NOMO-1 treated with DMSO at 0.1 percent for 48 hours (cell line): ENCODE measurements around the gene GADD45G.

Source experiments
- DNase-seq: peaks from one replicate; lab custom pipeline; 2025; ENCODE audit not compliant: unreplicated experiment; lab: John Stamatoyannopoulos, UW

GADD45G gene

DNA sequence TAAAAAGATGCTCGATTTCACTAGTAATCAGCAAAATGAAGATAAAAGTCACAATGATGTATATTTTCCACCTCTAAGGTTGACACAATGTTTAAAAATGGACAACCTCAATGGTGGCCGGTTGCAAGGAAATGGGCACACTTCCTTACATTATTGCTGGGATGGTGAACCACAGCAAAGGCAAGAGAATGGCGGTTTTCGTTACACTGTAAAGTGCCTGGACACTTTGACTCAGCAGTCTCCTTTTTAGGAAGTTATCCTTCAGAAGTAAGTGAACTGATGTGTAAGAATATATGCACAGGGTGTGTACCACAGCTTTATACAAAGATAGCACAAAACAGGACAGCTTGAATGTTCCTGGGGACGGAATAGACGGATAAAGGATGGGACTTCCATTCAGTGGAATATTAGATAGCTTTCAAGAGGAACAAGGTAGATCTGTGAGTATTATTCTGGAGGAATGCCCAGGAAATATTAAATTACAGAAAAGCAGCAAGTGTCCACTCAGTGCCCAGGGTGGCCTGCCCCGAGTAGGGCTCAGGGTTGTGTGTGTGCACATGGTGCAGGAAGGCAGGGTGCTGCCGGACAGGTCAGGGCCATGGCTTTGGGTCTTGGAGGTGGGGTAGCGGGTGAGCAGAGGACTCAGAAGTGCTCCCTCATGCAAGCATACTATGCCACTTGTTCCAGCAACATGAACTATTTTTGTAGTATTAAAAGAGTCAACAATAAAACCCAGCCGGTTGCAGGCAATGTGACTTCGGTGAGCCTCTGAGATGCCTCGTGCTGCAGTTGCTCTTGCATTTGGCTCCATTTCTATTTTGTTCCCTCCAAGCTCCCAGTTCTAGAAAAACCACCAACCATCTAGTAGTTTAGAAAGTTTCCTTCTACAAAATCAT lies 24.5 kb downstream of the GADD45G start:
- DNase-seq = no peak

DNA sequence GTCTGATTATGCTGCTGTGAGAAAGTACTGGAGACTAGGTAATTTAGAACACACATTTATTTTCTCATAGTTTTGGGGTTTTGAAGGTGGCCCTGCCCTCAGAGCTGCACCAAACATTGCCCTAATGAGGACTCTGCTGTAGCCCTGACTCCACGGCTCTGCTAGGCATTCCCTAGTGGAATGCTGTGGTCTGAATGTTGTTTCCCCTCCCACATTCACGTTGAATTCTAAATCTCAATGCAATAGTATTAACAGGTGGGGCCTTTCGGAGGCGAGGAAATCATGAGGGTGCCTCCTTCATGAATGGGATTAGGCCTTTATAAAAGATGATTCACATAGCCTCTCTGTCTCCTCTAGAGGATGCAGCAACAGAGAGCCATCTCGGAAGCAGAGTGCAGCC lies 25.7 kb downstream of the GADD45G start:
- no peak for DNase-seq

DNA sequence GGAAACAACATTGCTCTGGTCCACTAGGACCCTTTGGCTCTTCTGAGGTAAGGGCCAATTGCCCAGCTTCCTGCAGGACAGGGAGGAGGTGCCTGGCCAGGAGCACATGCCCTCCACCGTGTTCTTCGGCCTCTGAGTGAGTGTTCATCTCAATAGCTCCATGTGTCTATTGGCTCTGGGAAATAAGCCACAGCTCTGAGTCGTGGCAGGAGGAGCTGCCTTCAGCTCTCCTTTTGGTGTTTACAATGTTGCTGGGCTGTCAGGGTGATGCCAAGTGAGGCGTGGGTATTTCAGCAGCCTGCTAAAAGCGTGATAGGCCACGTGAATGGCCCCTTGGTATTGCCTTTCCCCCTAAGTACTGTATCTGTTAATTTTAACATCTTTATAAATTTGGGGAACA lies 26.6 kb downstream of the GADD45G start:
- DNase-seq = no peak

DNA sequence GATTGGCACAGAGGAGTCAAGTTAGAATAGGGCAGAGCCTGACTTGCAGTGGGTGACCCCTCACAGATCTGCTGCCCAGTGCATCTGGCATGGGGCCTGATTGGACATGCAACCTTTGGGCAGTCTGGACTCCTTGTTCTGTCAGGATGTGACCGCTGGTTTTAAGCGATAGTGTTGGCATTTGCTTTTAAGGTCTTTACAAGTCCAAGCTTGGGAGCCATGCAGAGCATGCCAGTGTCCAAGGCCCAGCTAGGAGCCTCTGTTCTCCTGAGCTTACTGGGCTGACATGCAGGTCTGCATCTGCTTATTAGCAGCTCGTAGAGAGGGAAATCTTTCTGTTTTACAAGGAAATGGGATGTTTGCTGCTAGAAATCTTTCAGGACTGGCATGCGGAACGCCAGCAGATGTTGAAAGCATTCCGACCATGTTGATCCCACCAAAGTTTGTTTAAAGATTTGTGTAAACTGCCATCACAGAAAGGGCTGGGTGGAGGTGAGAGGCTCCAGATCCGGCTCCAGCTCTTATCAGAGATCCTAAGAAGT lies 27.5 kb downstream of the GADD45G start:
- DNase-seq = no peak

DNA sequence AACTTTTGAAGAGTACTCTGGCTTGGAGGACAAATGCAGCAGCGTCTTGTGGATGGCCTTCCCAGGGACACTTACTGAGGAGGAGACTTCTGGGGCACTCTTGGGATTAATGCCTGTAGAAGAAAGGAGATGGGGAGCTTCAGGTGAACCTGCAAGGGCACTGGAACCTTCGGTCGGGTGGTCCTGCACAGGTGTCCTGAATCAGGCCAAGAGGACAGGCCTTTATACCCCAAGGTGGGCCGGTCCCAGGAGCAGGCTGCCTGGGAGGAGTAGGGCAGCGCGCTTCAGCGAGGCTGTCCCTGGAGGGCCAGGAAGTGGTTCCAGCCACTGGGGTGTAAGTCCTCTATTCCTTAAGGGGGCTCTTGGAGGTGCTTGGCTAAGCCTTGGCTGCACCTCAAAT lies 27.9 kb downstream of the GADD45G start:
- no peak for DNase-seq

DNA sequence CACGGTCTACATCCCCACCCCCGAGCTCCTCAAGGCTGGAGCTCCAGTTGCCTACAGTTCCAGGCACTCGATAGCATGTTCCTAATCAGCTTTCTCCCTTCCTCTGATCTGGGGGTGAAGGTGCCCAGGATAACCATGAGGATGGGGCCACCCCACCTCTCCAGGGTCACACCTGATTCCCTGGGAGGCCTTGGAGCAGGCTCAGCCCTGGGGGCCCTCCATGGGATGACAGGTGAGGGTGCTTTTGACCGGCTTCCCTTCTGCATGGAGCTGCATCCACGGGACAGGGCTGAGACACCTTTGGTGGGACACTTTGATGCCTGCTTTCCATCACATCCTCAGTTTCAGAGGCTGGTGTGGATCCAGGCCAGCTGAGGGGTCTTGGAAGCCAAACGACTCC lies 28.6 kb downstream of the GADD45G start:
- DNase-seq = no peak

DNA sequence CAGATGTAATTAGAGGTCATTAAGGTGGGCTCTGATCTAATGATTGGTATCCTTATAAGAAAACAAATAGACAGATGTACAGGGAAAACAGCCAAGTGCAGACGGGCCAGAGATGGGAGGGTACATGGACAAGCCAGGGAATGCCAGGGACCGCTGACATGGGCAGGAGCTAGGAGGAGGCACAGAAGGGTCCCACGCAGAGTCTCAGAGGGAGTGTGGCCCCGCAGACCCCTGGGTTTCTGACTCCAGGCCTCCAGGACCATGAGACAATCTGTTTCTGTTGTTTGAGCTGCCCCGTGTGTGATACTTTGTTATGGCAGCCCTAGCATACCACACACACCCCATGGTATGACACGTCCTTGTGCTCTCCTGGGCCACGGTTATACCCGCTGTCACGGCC lies 29.1 kb downstream of the GADD45G start:
- no peak for DNase-seq

DNA sequence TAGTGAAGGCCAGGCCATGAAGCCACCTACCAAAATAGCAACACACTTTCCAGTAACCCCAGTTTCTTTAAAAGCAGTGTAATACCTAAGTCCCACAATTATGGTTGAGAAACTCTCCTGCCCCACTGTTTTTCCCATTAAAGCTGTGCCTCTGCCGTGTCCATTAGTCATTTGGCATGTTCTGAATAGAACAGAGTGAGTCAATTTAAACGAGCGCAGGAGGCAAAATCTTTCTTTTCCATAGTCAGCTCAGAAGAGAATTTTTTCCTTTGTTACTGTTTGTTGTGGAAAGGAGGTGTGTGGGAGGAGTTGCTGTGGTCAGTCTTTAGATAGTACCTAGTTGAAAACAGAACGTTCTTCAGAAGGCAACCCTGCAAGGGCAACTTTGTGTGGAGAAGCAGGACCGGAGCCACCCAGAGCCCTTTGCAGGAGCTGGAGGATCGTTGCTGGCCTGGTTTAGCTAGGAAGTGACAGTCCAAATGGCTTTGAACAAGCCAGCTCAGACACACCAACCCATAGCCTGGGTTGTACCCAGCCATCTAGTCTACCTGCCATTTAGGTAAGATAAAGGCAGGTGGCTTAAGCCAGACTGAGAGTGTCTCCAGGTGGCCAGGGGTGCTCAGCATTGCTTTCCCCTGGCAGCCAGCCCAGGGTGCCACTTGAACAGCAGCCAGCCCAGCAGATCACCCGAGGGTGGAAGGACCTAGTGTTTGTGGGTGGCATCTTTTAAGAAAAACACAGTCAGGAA lies 30.4 kb downstream of the GADD45G start:
- DNase-seq = no peak

DNA sequence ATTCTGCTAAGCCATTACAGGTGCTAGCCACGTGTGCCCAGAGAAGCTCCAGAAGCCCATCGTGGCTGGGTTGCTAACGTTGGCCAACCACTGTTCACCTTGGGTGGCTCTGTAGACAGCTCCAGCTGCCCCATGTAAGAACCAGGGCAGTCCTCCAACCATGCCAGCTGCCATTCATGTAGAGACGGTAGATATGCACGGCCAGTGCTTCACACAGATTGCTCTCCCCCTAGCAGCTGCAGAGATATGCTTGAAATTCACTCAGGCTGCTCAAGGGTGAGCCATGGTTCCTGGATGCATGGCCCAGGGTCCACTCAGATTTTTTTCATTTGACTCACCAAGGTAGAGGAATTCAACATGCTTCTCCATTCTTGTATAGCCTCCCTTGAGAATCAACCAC lies 31.0 kb downstream of the GADD45G start:
- DNase-seq = no peak

DNA sequence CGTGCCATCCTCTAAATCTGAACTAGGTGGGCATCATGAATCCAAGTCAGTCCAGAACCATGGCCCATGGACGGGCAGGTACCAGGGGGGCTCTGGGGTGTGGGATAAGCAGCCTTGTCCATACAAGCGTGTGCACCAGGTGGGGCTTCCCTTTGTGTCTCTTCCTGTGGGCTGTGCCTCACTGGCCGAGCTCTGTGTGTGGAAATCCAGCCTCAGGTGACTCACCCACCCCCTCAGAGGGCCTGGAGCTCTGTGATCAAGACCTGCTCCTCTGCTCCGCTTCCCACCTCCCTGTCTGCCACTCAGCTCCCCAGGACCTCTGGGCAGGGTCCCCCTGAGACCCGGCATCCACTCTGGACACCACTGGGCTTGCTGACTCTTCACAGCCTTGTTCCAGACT lies 33.0 kb downstream of the GADD45G start:
- no peak for DNase-seq

DNA sequence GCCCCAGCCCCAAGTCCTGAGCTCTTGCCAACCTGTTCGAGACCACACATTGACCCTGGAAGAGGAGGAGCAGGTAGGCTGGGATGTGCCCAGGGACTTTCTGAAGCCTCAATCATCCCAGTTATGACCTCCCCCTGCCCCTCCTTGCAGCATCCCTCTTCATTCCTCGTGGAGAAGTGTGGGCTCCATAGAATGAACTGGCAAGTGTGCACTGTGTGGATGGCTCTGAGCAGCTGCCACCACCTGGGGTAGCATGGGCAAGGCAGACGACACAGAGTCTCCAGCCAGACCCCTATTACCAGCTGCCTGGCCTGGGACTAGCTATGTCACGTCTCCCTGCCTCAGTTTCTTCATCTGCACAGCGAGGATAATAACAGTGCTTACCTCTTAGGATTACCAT lies 33.5 kb downstream of the GADD45G start:
- DNase-seq = no peak

DNA sequence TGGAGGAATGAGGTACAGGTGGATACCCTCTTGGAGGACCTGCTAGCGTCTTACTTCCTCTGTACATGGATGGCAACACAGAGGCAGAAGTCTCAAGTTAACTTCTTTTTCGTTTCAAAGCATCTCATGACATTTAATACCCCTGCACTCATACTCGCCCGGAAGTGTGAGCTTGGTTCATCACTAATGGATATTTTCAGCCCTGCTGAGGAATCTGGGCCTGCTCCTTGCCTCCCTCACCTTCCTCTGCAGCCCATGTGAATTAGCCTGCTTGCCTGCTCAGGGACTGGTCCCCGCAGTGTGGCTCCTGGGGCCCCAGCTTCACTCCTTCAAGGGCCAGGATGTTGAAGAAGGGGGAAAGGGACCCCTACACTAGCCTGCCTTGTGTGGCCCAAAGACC lies 34.1 kb downstream of the GADD45G start:
- DNase-seq = no peak

DNA sequence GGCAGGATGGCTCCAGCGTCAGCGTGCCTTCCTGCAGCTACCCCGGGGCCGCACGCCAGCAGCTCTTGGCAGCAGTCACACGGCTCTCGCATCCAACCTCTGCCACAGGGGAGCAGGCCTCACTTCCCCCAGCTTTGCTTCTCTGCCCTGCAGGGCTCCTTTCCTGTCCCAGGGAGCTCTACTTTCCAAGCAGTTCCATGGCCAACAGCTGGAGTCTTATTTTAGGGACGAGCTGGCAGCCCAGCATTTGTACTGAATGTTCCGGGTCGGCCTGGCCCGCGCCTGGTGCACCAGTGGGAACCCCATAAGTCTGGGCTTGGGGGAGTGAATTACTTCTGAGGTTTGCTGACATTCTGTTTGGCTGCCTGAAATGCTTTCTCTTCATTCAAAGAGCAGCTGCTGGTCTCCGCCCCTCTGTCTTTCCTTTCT lies 34.6 kb downstream of the GADD45G start:
- no peak for DNase-seq

DNA sequence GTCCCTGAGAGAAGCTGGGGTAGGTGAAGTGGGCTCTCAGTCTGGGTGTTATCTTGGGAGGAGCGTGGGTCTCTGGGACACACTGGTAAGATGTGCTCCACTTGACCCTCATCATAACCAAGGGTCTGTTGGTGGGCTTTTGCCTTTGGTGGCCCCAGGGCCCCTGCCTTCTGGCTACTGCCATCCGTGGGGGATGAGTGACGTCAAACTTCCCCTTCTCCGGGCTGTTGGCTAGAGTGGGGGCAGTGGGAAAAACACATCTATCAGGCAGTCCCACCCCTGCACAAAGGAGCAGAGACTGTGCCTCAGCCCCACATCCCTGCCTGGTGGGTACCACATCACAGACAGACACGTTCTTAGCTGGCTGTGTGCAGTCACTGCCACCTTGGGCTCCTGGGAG lies 35.1 kb downstream of the GADD45G start:
- no peak for DNase-seq

DNA sequence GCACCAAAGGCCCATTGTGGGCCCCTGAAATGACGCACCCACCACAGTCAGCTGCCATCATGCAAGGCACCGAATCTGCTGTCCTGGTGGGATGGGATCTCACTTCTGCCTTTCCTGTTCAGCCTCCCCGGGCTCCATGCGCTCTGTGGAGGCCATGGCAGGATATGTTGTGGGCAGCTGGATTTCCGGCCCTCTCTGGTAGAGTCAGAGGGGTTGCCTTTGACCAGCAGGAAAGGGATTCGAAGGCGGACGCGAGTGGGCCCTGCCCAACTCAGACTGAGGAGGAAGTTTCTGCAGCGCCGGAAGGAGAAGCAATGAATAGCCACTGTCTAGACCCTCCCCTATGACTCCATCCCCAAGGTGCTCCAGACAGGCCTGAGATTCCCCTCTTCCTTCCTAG lies 35.5 kb downstream of the GADD45G start:
- no peak for DNase-seq

DNA sequence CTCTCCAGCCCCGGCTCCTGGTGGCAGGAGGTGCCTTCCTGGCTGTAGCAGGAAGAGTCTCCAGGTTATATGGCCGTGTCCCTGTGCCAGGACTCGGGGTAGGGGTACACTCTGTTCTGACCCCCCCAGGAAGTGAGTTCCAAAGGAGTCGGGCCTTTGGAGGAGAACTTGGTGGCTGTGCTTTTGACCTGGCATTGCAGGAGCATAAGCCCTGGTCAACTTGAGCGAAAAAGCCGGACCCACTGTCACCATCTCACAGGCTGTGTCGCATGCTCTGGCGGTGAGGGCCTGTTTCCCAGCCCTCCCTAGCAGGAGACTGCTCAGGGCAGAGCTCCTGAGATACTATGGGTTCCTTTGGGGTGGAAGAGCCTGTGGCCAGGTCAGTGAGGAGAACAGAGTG lies 36.0 kb downstream of the GADD45G start:
- DNase-seq = no peak

DNA sequence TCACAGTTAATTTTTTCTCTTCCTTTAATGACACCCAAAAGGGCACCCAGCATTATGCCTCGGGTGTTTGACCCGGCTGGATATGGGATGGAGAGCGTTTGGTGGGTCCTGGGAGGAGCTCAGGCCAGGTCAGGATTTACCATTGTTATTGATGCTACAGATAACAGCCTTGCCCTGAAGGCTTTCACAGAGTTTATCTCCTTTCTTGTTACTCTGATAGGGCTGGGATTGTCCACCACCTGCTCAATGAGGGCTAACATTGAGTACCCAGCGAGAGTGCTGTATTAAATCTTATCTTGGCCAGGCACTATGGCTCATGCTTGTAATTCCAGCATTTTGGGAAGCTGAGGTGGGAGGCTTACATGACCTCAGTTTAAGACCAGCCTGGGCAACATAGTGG lies 37.2 kb downstream of the GADD45G start:
- no peak for DNase-seq

DNA sequence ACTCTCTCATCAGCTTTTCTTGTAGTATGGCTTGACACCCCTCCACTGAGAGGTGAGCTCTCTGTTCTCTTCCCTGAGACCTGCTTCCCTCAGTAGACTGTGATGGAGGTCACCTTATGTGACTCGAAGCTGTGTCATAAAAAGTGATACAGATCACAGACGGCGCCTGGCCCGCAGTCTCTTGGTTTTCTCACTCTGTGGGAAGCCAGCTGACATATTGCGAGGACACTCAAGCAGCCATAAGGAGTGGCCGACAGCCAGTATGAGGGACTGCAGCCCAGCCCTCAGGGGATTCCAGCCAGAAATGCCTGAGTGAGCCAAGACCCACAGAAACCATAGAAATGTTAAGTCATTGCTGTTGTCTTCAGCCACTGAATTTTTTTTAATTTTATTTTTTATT lies 38.0 kb downstream of the GADD45G start:
- DNase-seq = no peak

DNA sequence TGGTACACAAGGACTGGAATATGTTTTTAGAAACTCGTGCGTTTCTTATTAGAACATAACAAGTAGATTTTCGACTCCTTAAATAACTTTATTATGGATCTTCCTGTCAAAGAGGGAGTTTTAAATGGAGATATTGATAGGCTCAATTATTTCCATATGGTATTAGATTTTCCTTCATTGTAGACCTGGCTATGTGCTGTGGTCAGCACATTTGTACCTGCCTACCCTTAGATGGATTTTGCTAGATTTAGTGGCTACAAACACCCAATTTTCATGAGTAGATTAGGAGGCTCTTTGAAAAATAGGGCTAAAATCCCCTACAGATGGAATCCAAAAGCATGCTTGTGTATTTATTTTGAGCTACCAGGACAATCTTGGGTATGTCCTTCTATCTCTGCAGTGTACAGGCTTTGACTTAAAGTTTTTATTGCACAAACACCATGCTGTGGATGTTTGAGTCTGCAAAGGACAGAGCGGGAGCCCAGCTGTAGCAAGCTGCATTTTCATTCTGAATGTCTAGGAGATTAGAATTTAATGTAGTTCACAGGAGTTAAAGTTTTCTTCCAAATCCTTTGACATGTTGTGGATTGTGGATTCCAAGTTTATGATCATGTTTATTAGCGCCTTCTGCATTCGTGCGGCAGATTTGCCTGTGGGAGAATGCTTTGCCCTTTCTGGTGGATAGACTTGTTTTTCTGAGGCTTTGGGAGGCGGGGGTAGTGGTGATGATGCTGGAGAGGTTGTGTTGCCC lies 41.6 kb downstream of the GADD45G start:
- DNase-seq = no peak

DNA sequence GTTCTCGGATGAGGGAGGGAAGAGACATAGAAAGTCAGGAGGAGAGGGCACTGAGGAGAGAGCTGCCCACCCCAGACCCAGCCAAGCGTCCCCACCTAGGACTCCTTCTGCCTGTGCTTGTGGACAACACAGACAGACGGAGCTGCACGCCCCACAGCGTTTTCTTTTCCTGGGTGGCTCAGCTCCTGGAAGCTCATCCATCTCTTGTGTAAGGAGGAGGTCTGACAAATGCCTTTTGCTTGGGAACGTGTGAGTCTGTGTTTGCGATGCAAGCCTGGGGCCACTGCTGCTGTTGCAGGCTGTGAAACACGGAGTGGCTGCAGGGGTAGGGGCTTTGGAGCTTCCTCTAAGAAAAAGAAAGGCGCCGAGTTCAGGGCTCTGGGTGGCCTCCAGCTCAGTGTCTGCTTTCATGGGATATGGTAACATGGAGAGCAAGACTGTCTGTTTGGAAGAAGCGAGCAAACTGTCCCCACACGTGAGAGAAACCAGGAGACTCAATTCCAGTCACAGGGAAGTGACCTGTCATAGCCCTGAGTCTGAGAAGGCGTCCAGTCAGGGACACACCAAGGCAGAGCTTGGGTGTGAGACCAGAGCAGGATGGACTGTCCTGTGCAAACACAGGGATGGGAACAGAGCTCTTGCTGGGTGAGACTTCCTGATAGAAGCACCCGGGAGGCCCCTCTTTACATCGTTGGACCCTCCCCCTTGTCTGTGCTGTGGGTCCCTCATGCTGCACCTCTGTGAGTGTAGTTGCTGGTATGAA lies 42.7 kb downstream of the GADD45G start:
- DNase-seq = no peak
